H1 (cell line): ENCODE data around the gene SLC44A1. TPM values are rescaled to one million over a fixed set of nuclear protein-coding genes. Genes with fewer than 3 reads are reported as not detected.

Experiments
- CTCF ChIA-PET: fragments of 300-600 bp; sonication (Branson Sonifier 250); formaldehyde crosslinking; loops from one replicate; lab custom pipeline; 2021; ENCODE audit not compliant: partially characterized antibody; lab: Charles Lee
- POLR2A ChIA-PET: fragments of 300-600 bp; sonication (Branson Sonifier 250); formaldehyde crosslinking; loops from one replicate; lab custom pipeline; 2021; ENCODE audit warnings: inconsistent platforms; ENCODE audit not compliant: partially characterized antibody; lab: Charles Lee
- DNase-seq, 2 experiments: peaks; one replicate each; pipeline versions ENCODE4 v3.0.0 to v3.0.0-alpha.2; 2010 to 2022; ENCODE audit warnings: low spot score in 2 of 2, low read depth in 1 of 2, mixed read lengths in 1 of 2
- FAIRE-seq: peaks from 2 replicates; lab custom pipeline; 2011; peaks lifted over from hg19 to GRCh38; lab: Jason Lieb, UNC
- H2AFZ ChIP-seq: 2 replicates; pipeline ENCODE4 v1.8.1; 2012; ENCODE audit warnings: low read length, inconsistent platforms
- H2AK5ac ChIP-seq: 2 replicates; pipeline ENCODE4 v1.6.1; 2013; ENCODE audit warnings: low read depth, low read length
- H2BK120ac ChIP-seq: replicated peaks from 2 replicates; pipeline ENCODE3; 2013; ENCODE audit warnings: low read depth, low read length, inconsistent platforms
- H2BK12ac ChIP-seq: 2 replicates; pipeline ENCODE4 v1.6.1; 2013; ENCODE audit warnings: low read depth, low read length
- H2BK15ac ChIP-seq: 2 replicates; pipeline ENCODE4 v1.6.1; 2013; ENCODE audit warnings: low read length
- H2BK20ac ChIP-seq: 2 replicates; pipeline ENCODE4 v1.6.1; 2013; ENCODE audit warnings: low read length
- H2BK5ac ChIP-seq: 2 replicates; pipeline ENCODE4 v1.6.1; 2013; ENCODE audit warnings: low read depth, low read length
- H3K14ac ChIP-seq: 2 replicates; pipeline ENCODE4 v1.6.1; 2013; ENCODE audit warnings: inconsistent platforms; ENCODE audit not compliant: insufficient read length
- H3K18ac ChIP-seq: 2 replicates; pipeline ENCODE4 v1.6.1; 2013; ENCODE audit warnings: low read length; ENCODE audit errors: extremely low read depth
- H3K23ac ChIP-seq: 2 replicates; pipeline ENCODE4 v1.6.1; 2013; ENCODE audit warnings: inconsistent platforms; ENCODE audit not compliant: insufficient read length
- H3K23me2 ChIP-seq: 2 replicates; pipeline ENCODE4 v1.6.1; 2013; ENCODE audit warnings: low read depth, low read length
- H3K27ac ChIP-seq: 2 replicates; pipeline ENCODE4 v1.6.1; 2011; ENCODE audit warnings: low read depth, low read length, inconsistent platforms
- H3K27me3 ChIP-seq, 4 experiments: replicated peaks in 1 of 4; 1 replicate in 1 of 4; 2 replicates in 3 of 4; pipeline versions ENCODE4 v1.6.1 to v1.8.1; 2011 to 2013; ENCODE audit warnings: low read length in 3 of 4, mild to moderate bottlenecking in 3 of 4, inconsistent platforms in 2 of 4, mixed read lengths in 2 of 4, moderate library complexity in 1 of 4; ENCODE audit not compliant: control insufficient read depth in 3 of 4, insufficient read depth in 3 of 4; ENCODE audit errors: extremely low read depth in 1 of 4
- H3K36me3 ChIP-seq, 4 experiments: 2 replicates each; pipeline versions ENCODE4 v1.6.1 to v1.8.1; 2011 to 2013; ENCODE audit warnings: mild to moderate bottlenecking in 4 of 4, low read length in 3 of 4, moderate library complexity in 2 of 4, control low read depth in 1 of 4, inconsistent platforms in 1 of 4; ENCODE audit not compliant: insufficient read depth in 4 of 4, control insufficient read depth in 2 of 4
- H3K4ac ChIP-seq: replicated peaks from 2 replicates; pipeline ENCODE3; 2013; ENCODE audit warnings: low read length, low read depth, mixed read lengths, inconsistent platforms; ENCODE audit not compliant: insufficient read length
- H3K4me1 ChIP-seq, 4 experiments: replicated peaks in 1 of 4; 1 replicate in 1 of 4; 2 replicates in 3 of 4; pipeline versions ENCODE4 v1.6.1 to v1.8.1; 2011 to 2013; ENCODE audit warnings: low read length in 3 of 4, inconsistent platforms in 2 of 4, mixed read lengths in 1 of 4; ENCODE audit not compliant: insufficient read depth in 4 of 4, control insufficient read depth in 3 of 4
- H3K4me2 ChIP-seq, 2 experiments: 2 replicates each; pipeline versions ENCODE4 v1.6.1 to v1.8.1; 2011 to 2013; ENCODE audit warnings: low read depth in 2 of 2, low read length in 2 of 2, control low read depth in 1 of 2, inconsistent platforms in 1 of 2, mild to moderate bottlenecking in 1 of 2; ENCODE audit not compliant: insufficient read depth in 1 of 2
- H3K4me3 ChIP-seq, 4 experiments: fragments of 200-600, 300-600 bp in 1 of 4; sonication (generic), shearing (Covaris generic), sonication (Bioruptor Twin) in 1 of 4; 2 replicates each; pipeline versions ENCODE4 v1.5.1 to v1.8.1; 2011 to 2016; ENCODE audit warnings: low read length in 4 of 4, low read depth in 3 of 4, control low read depth in 2 of 4, inconsistent platforms in 2 of 4, mild to moderate bottlenecking in 2 of 4, mixed read lengths in 1 of 4, moderate library complexity in 1 of 4; ENCODE audit not compliant: insufficient read depth in 2 of 4; ENCODE audit errors: extremely low read depth in 1 of 4
- H3K56ac ChIP-seq: replicated peaks from 2 replicates; pipeline ENCODE3; 2013; ENCODE audit warnings: low read depth, mild to moderate bottlenecking, mixed read lengths, low read length, inconsistent platforms; ENCODE audit not compliant: insufficient read length
- H3K79me1 ChIP-seq: 2 replicates; pipeline ENCODE4 v1.6.1; 2013; ENCODE audit warnings: low read depth, low read length, control low read depth
- H3K79me2 ChIP-seq, 2 experiments: 2 replicates each; pipeline versions ENCODE4 v1.6.1 to v1.8.1; 2012 to 2013; ENCODE audit warnings: low read length in 2 of 2, mild to moderate bottlenecking in 2 of 2, inconsistent platforms in 1 of 2; ENCODE audit not compliant: insufficient read depth in 2 of 2, control insufficient read depth in 1 of 2
- H3K9ac ChIP-seq, 4 experiments: replicated peaks in 1 of 4; 1 replicate in 1 of 4; 2 replicates in 3 of 4; pipeline versions ENCODE4 v1.6.1 to v1.8.1; 2011 to 2013; ENCODE audit warnings: low read depth in 3 of 4, low read length in 3 of 4, control low read depth in 2 of 4, mild to moderate bottlenecking in 2 of 4, moderate library complexity in 2 of 4, inconsistent platforms in 1 of 4; ENCODE audit errors: extremely low read depth in 1 of 4
- H3K9me3 ChIP-seq, 2 experiments: 2 replicates each; pipeline versions ENCODE4 v1.6.1 to v1.8.1; 2012 to 2013; ENCODE audit warnings: mild to moderate bottlenecking in 2 of 2, moderate library complexity in 2 of 2, control low read depth in 1 of 2, inconsistent platforms in 1 of 2, low read depth in 1 of 2, low read length in 1 of 2, mixed read lengths in 1 of 2; ENCODE audit not compliant: insufficient read depth in 2 of 2
- H4K20me1 ChIP-seq, 2 experiments: replicated peaks in 1 of 2; 2 replicates each; pipeline versions ENCODE3 to v1.8.1; 2011 to 2013; ENCODE audit warnings: inconsistent platforms in 2 of 2, low read length in 2 of 2, mild to moderate bottlenecking in 1 of 2; ENCODE audit not compliant: insufficient read depth in 2 of 2, control insufficient read depth in 1 of 2
- H4K5ac ChIP-seq: 2 replicates; pipeline ENCODE4 v1.6.1; 2013; ENCODE audit warnings: low read length, low read depth, mixed read lengths, inconsistent platforms; ENCODE audit not compliant: insufficient read length
- H4K8ac ChIP-seq: 2 replicates; pipeline ENCODE4 v1.8.0; 2013; ENCODE audit warnings: mild to moderate bottlenecking, moderate library complexity, low read length, inconsistent platforms; ENCODE audit not compliant: insufficient read depth; ENCODE audit errors: extremely low read depth
- H4K91ac ChIP-seq: replicated peaks from 2 replicates; pipeline ENCODE3; 2013; ENCODE audit warnings: low read length, mixed read lengths, inconsistent platforms; ENCODE audit not compliant: insufficient read length
- CBX8 ChIP-seq: fragments of 300-800, 300-1000 bp; sonication (generic); IDR thresholded peaks from 2 replicates; pipeline ENCODE4 v1.7.1; 2016; ENCODE audit warnings: low read depth, low read length, borderline replicate concordance
- CREB1 ChIP-seq: IDR thresholded peaks from 2 replicates; pipeline ENCODE4 v1.6.1; 2012; ENCODE audit warnings: inconsistent platforms
- EP300 ChIP-seq, 2 experiments: IDR thresholded peaks; 1 replicate in 1 of 2; 2 replicates in 1 of 2; pipeline ENCODE4 v1.6.1; 2011 to 2012; ENCODE audit warnings: low read depth in 2 of 2, low read length in 2 of 2, mild to moderate bottlenecking in 2 of 2, borderline replicate concordance in 1 of 2, inconsistent platforms in 1 of 2, moderate library complexity in 1 of 2
- KDM5A ChIP-seq: fragments of 200-600 bp; IDR thresholded peaks from 2 replicates; pipeline ENCODE4 v1.7.1; 2012; ENCODE audit warnings: mild to moderate bottlenecking, low read length, inconsistent platforms, mixed read lengths
- NANOG ChIP-seq: IDR thresholded peaks from 2 replicates; pipeline ENCODE4 v1.6.1; 2011; ENCODE audit warnings: low read length, low read depth, mild to moderate bottlenecking, inconsistent platforms; ENCODE audit not compliant: insufficient read depth, poor library complexity, severe bottlenecking
- POLR2A ChIP-seq, 2 experiments: IDR thresholded peaks; 1 replicate in 1 of 2; 2 replicates in 1 of 2; pipeline ENCODE4 v1.6.1; 2011; ENCODE audit warnings: low read depth in 2 of 2, low read length in 2 of 2, mild to moderate bottlenecking in 2 of 2; ENCODE audit errors: control extremely low read depth in 1 of 2
- POLR2AphosphoS5 ChIP-seq: IDR thresholded peaks from 2 replicates; pipeline ENCODE4 v1.6.1; 2011; ENCODE audit warnings: low read depth, low read length
- POU5F1 ChIP-seq: IDR thresholded peaks from 2 replicates; pipeline ENCODE4 v1.6.1; 2011; ENCODE audit warnings: low read depth, mild to moderate bottlenecking, low read length, moderate library complexity
- SIX5 ChIP-seq: IDR thresholded peaks from 2 replicates; pipeline ENCODE4 v1.6.1; 2011; ENCODE audit warnings: mild to moderate bottlenecking, low read depth, low read length
- SP1 ChIP-seq: IDR thresholded peaks from 2 replicates; pipeline ENCODE4 v1.6.1; 2011; ENCODE audit warnings: low read depth, low read length
- SP2 ChIP-seq: IDR thresholded peaks from 2 replicates; pipeline ENCODE4 v1.6.1; 2012; ENCODE audit warnings: mild to moderate bottlenecking, low read length, inconsistent platforms
- TAF1 ChIP-seq: IDR thresholded peaks from 2 replicates; pipeline ENCODE4 v1.6.1; 2011; ENCODE audit warnings: mild to moderate bottlenecking, low read depth, low read length
- WGBS, 2 experiments: shearing (Covaris generic) in 1 of 2; methylation state at CpG; one replicate each; pipeline versions ENCODE4 v1.1.6 to v1.1.7; 2013 to 2015; ENCODE audit warnings: low lambda C conversion rate in 2 of 2, mixed read lengths in 2 of 2, inconsistent platforms in 1 of 2, low coverage in 1 of 2, missing lambda C conversion rate in 1 of 2; ENCODE audit not compliant: insufficient replicate concordance in 2 of 2, insufficient coverage in 1 of 2, insufficient read length in 1 of 2; ENCODE audit errors: extremely low coverage in 1 of 2, missing lambda C conversion rate in 1 of 2; 5-methylcytosine and 5-hydroxymethylcytosine counted together
- polyA plus RNA-seq, 7 experiments: library from polyadenylated mRNA; depleted of rRNA in 3 of 7; stranded (reverse) in 5 of 7; unstranded in 2 of 7; fragments of >200 nt in 5 of 7; fragments of 200-250 nt in 2 of 7; gene quantifications; 1 replicate in 5 of 7; 2 replicates in 1 of 7; 4 replicates in 1 of 7; pipeline versions ENCODE4 v1.2.1 to v1.2.3, GENCODE V29; 2011 to 2013; ENCODE audit warnings: missing spikeins in 2 of 7, mixed read lengths in 2 of 7
- total RNA-seq: library from RNA; stranded (reverse); fragmentation: NEBNext Ultra II Directional; extraction: Animal tissue kit (Norgen Biotek cat#: 25700); gene quantifications from 2 replicates; pipeline ENCODE4 v1.2.1, GENCODE V29; 2021
- TF ChIP-seq, protein P1 (sequence below): IDR thresholded peaks from 2 replicates; pipeline ENCODE4 v1.6.1; 2012; ENCODE audit warnings: inconsistent platforms
- TF ChIP-seq, protein P2 (sequence below): IDR thresholded peaks from 2 replicates; pipeline ENCODE4 v1.6.1; 2011; ENCODE audit warnings: low read depth, mild to moderate bottlenecking, low read length; ENCODE audit not compliant: insufficient read depth

The SLC44A1 gene
- total and polyA plus RNA-seq, 2 of the 8 experiments (the other 6 are each of a cell fraction or from before 2014, with no cell fraction given), result 30.5 to 71.2 TPM

DNA sequence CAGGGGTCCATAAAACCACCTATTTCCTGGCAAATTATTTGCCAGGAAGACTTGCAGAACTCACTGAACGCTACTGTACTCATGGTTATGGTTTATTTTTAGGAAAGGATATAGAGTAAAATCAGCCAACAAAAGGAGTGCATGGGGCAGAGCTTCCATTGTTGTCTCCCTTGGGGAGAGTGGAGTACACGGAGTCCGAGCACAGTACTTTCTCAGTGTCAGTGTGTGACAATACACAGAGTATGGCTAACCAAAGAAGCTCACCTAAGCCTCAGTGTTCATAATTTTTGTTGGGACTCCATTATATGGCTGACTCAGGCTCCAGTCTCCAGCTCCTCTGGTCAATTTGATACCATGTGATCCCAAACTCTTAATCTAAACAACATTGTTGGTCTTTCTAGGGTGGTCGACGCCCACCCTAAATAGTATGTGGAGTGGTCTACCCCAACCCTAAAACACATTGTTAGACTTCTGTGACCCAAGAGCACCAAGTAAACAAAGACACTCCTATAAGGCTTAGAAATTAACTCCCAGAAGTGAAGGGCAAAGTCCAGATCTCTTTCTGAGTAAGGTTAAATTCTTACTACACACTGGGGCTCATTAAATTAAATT, 74.9 kb downstream of the SLC44A1 start:
- Histone ChIP-seq H3K23ac (no peak overlapping the region), H3K27ac (no peak overlapping the region), H3K4me2 (no peak overlapping the region), H3K56ac (no peak overlapping the region), H2BK15ac (no peak overlapping the region), H3K79me1 (no peaks in the 10 kb centered on the region), H3K4me1 (no peaks in the 10 kb centered on the region), H3K79me2 (peaks cover 0 to 3% of the 10 kb centered on the region in 2 experiments; a peak in 1 of 4 replicates), H3K36me3 (peaks cover 0 to 14% (median 2%) of the 10 kb centered on the region in 4 experiments; a peak in 4 of 8 replicates), H2AFZ (no peak overlapping the region), H2AK5ac (no peak overlapping the region), H3K4ac (no peak overlapping the region), H4K8ac (no peak overlapping the region), H2BK5ac (no peak overlapping the region), H2BK12ac (no peak overlapping the region), H3K18ac (no peak overlapping the region), H3K23me2 (no peaks in the 10 kb centered on the region), H4K91ac (no peak overlapping the region), H2BK20ac (no peak overlapping the region), H4K20me1 (no peaks in the 10 kb centered on the region), H3K4me3 (no peak overlapping the region), H3K9me3 (no peaks in the 10 kb centered on the region), H3K9ac (no peak overlapping the region), H3K27me3 (no peaks in the 10 kb centered on the region), H4K5ac (no peak overlapping the region), H2BK120ac (no peak overlapping the region), H3K14ac (no peak overlapping the region)
- ChIA-PET CTCF (interaction anchor here (1.2 to 1.3 kb wide), 2 partner anchors 65 to 96 kb away, joined by 3 read pairs; no protein-coding TSS in a partner anchor), POLR2A (interaction anchor here (1.1 kb wide), 1 partner anchor 75 kb away, joined by 3 read pairs; the partner anchor contains the start of gene SLC44A1)
- WGBS, 2 experiments, result 93% methylated on average over 5 of the region's 5 CpGs; no CpG with 5 or more reads in 1 of the 2 experiments
- FAIRE-seq (no peak), DNase-seq (no peak)
- TF ChIP-seq POU5F1 (no peak), POLR2A (IDR thresholded peaks at IDR 0.05; ENCODE audit: control extremely low read depth in 1 of 2, low read depth in 2 of 2, low read length in 2 of 2) (no peak), NANOG (no peak), EP300 (IDR thresholded peaks at IDR 0.05; ENCODE audit: borderline replicate concordance in 1 of 2, low read depth in 2 of 2, low read length in 2 of 2) (no peak), SP2 (no peak), POLR2AphosphoS5 (no peak), SP1 (no peak), CBX8 (no peak), CREB1 (no peak), TAF1 (no peak), SIX5 (no peak), KDM5A (no peak)
- TF ChIP-seq, protein P1, sequence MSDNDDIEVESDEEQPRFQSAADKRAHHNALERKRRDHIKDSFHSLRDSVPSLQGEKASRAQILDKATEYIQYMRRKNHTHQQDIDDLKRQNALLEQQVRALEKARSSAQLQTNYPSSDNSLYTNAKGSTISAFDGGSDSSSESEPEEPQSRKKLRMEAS, result no peak
- TF ChIP-seq, protein P2, sequence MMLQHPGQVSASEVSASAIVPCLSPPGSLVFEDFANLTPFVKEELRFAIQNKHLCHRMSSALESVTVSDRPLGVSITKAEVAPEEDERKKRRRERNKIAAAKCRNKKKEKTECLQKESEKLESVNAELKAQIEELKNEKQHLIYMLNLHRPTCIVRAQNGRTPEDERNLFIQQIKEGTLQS, result no peak
